Endothelial cell (in vitro differentiated cells): ENCODE measurements around the gene FHOD1. TPM values are rescaled to one million over a fixed set of nuclear protein-coding genes. Genes with fewer than 3 reads are reported as not detected.

ENCODE experiments used
- DNase-seq: peaks from one replicate; pipeline ENCODE4 v3.0.0; 2021; ENCODE audit warnings: low spot score
- H3K27ac Mint-ChIP-seq: one replicate; pipeline ENCODE4 v1.8.0; 2021; ENCODE audit warnings: mixed read lengths, inconsistent platforms; ENCODE audit not compliant: unreplicated experiment
- H3K27me3 Mint-ChIP-seq: one replicate; pipeline ENCODE4 v1.8.0; 2021; ENCODE audit warnings: mild to moderate bottlenecking, moderate library complexity, mixed read lengths, inconsistent platforms; ENCODE audit not compliant: unreplicated experiment
- H3K36me3 Mint-ChIP-seq: one replicate; pipeline ENCODE4 v1.8.0; 2021; ENCODE audit warnings: mild to moderate bottlenecking, low read depth, mixed read lengths, inconsistent platforms; ENCODE audit not compliant: unreplicated experiment
- H3K4me1 Mint-ChIP-seq: one replicate; pipeline ENCODE4 v1.8.0; 2021; ENCODE audit warnings: mild to moderate bottlenecking, mixed read lengths, inconsistent platforms; ENCODE audit not compliant: unreplicated experiment
- H3K4me3 Mint-ChIP-seq: one replicate; pipeline ENCODE4 v1.8.0; 2021; ENCODE audit warnings: mild to moderate bottlenecking, mixed read lengths, inconsistent platforms; ENCODE audit not compliant: unreplicated experiment
- H3K9me3 Mint-ChIP-seq: one replicate; pipeline ENCODE4 v1.8.0; 2021; ENCODE audit warnings: mixed read lengths, inconsistent platforms; ENCODE audit not compliant: unreplicated experiment
- CTCF ChIP-seq: fragments of 200-600 bp; sonication (generic); IDR thresholded peaks from one replicate; pipeline ENCODE4 v1.5.0; 2021; ENCODE audit warnings: antibody characterized with exemption; ENCODE audit not compliant: unreplicated experiment
- total RNA-seq: library from RNA; stranded (reverse); fragmentation: NEBNext Ultra II Directional; extraction: Animal tissue kit (Norgen Biotek cat#: 25700); gene quantifications from one replicate; pipeline ENCODE4 v1.2.1, GENCODE V29; 2021; ENCODE audit not compliant: unreplicated experiment

The FHOD1 gene
- total RNA-seq, 1 donor from 2014 or later: 248 TPM

GRCh38 chr16:67206129-67206837 is 41.0 kb downstream of the FHOD1 start:
- Mint-ChIP-seq H3K36me3 (peaks cover 11% of the 10 kb centered on the region), H3K27ac (peak overlapping the region; percentile 80), H3K27me3 (peaks cover 17% of the 10 kb centered on the region), H3K4me3 (peak overlapping the region; percentile 64), H3K4me1 (peaks cover 12% of the 10 kb centered on the region), H3K9me3 (no peaks in the 10 kb centered on the region)
- no peak for TF ChIP-seq CTCF
- DNase-seq: no peak

GRCh38 chr16:67204076-67204475 is 43.2 kb downstream of the FHOD1 start:
- TF ChIP-seq CTCF: no peak
- peaks cover 18% of the 10 kb centered on the region for H3K27me3 Mint-ChIP-seq
- DNase-seq: no peak
- H3K4me1 Mint-ChIP-seq: peaks cover 10% of the 10 kb centered on the region
- peaks cover 7% of the 10 kb centered on the region for H3K36me3 Mint-ChIP-seq
- no peaks in the 10 kb centered on the region for H3K9me3 Mint-ChIP-seq
- no peak overlapping the region for H3K27ac Mint-ChIP-seq
- no peak overlapping the region for H3K4me3 Mint-ChIP-seq

GRCh38 chr16:67202956-67203493 is 44.3 kb downstream of the FHOD1 start:
- peaks cover 9% of the 10 kb centered on the region for H3K4me1 Mint-ChIP-seq
- H3K9me3 Mint-ChIP-seq: no peaks in the 10 kb centered on the region
- peaks cover 19% of the 10 kb centered on the region for H3K27me3 Mint-ChIP-seq
- H3K27ac Mint-ChIP-seq: no peak overlapping the region
- no peak for TF ChIP-seq CTCF
- peaks cover 6% of the 10 kb centered on the region for H3K36me3 Mint-ChIP-seq
- no peak overlapping the region for H3K4me3 Mint-ChIP-seq
- DNase-seq: no peak

- no peak overlapping the region for H3K27ac Mint-ChIP-seq
- peaks cover 6% of the 10 kb centered on the region for H3K36me3 Mint-ChIP-seq
- peaks cover 19% of the 10 kb centered on the region for H3K27me3 Mint-ChIP-seq
- H3K4me1 Mint-ChIP-seq: peaks cover 9% of the 10 kb centered on the region
- no peak for DNase-seq
- no peak for TF ChIP-seq CTCF
- no peak overlapping the region for H3K4me3 Mint-ChIP-seq
- H3K9me3 Mint-ChIP-seq: no peaks in the 10 kb centered on the region
These were observed 44.9 kb downstream of the FHOD1 start for GRCh38 chr16:67202426-67202825.
